H9 (cell line): ENCODE results near the gene PHF21A. TPM values are rescaled to one million over a fixed set of nuclear protein-coding genes. Genes with fewer than 3 reads are reported as not detected.
A peak's percentile ranks its signal among the peaks of the same experiment; 100 is the strongest.
"Not testable (repeated sequence)": the region's sequence is repeated elsewhere in the genome, so short reads cannot be mapped to it uniquely, and the experiment has no call there.

ENCODE experiments used
- DNase-seq: peaks from one replicate; pipeline ENCODE4 v3.0.0-alpha.2; 2017
- H2AFZ ChIP-seq: one replicate; pipeline ENCODE4 v1.6.1; 2013; ENCODE audit warnings: mild to moderate bottlenecking, low read length, control low read depth, moderate library complexity
- H2AK5ac ChIP-seq: 2 replicates; pipeline ENCODE4 v1.6.1; 2013; ENCODE audit warnings: low read length, control low read depth, mixed read lengths; ENCODE audit not compliant: insufficient read length
- H2BK120ac ChIP-seq: one replicate; pipeline ENCODE4 v1.6.1; 2013; ENCODE audit warnings: low read depth, mild to moderate bottlenecking, low read length, control low read depth, inconsistent platforms; ENCODE audit not compliant: poor library complexity, severe bottlenecking
- H2BK12ac ChIP-seq: 2 replicates; pipeline ENCODE4 v1.6.1; 2013; ENCODE audit warnings: low read length, control low read depth, mixed read lengths, low read depth; ENCODE audit not compliant: insufficient read length
- H2BK15ac ChIP-seq: 2 replicates; pipeline ENCODE4 v1.6.1; 2013; ENCODE audit warnings: low read depth, low read length, control low read depth
- H2BK20ac ChIP-seq: one replicate; pipeline ENCODE4 v1.6.1; 2013; ENCODE audit warnings: low read depth, mild to moderate bottlenecking, low read length, control low read depth, inconsistent platforms; ENCODE audit not compliant: poor library complexity, severe bottlenecking
- H2BK5ac ChIP-seq: 2 replicates; pipeline ENCODE4 v1.6.1; 2013; ENCODE audit warnings: low read length, control low read depth, mixed read lengths; ENCODE audit not compliant: insufficient read length
- H3K14ac ChIP-seq: 2 replicates; pipeline ENCODE4 v1.6.1; 2013; ENCODE audit warnings: low read length, control low read depth; ENCODE audit not compliant: insufficient read depth
- H3K18ac ChIP-seq: 2 replicates; pipeline ENCODE4 v1.6.1; 2013; ENCODE audit warnings: low read depth, mild to moderate bottlenecking, mixed read lengths, low read length, control low read depth; ENCODE audit not compliant: insufficient read length
- H3K23ac ChIP-seq: 2 replicates; pipeline ENCODE4 v1.6.1; 2013; ENCODE audit warnings: low read length, control low read depth, mixed read lengths, low read depth; ENCODE audit not compliant: insufficient read length
- H3K23me2 ChIP-seq: 2 replicates; pipeline ENCODE4 v1.6.1; 2013; ENCODE audit warnings: low read depth, mild to moderate bottlenecking, mixed read lengths, low read length, control low read depth; ENCODE audit not compliant: insufficient read length, poor library complexity, severe bottlenecking
- H3K27ac ChIP-seq: 2 replicates; pipeline ENCODE4 v1.5.1; 2013; ENCODE audit warnings: low read length, control low read depth, mixed read lengths, low read depth; ENCODE audit not compliant: insufficient read length
- H3K27me3 ChIP-seq: 2 replicates; pipeline ENCODE4 v1.6.1; 2013; ENCODE audit warnings: low read length, control low read depth, inconsistent platforms; ENCODE audit not compliant: insufficient read depth
- H3K4ac ChIP-seq: 2 replicates; pipeline ENCODE4 v1.6.1; 2013; ENCODE audit warnings: low read depth, mild to moderate bottlenecking, control low read depth, inconsistent platforms, low read length, moderate library complexity
- H3K4me1 ChIP-seq: 2 replicates; pipeline ENCODE4 v1.6.1; 2013; ENCODE audit warnings: low read length, control low read depth, inconsistent platforms; ENCODE audit not compliant: insufficient read depth
- H3K4me2 ChIP-seq: 2 replicates; pipeline ENCODE4 v1.6.1; 2013; ENCODE audit warnings: low read length, control low read depth, mixed read lengths; ENCODE audit not compliant: insufficient read length, insufficient read depth
- H3K56ac ChIP-seq: 2 replicates; pipeline ENCODE4 v1.6.1; 2013; ENCODE audit warnings: low read depth, mild to moderate bottlenecking, mixed read lengths, low read length, control low read depth; ENCODE audit not compliant: insufficient read length
- H3K79me1 ChIP-seq: 2 replicates; pipeline ENCODE4 v1.6.1; 2013; ENCODE audit warnings: low read depth, mild to moderate bottlenecking, moderate library complexity, low read length, control low read depth, inconsistent platforms; ENCODE audit not compliant: insufficient read depth, poor library complexity, severe bottlenecking
- H3K79me2 ChIP-seq: 2 replicates; pipeline ENCODE4 v1.6.1; 2013; ENCODE audit warnings: low read length, control low read depth, inconsistent platforms; ENCODE audit not compliant: insufficient read depth
- H3K9ac ChIP-seq: 2 replicates; pipeline ENCODE4 v1.6.1; 2013; ENCODE audit warnings: low read length, control low read depth, mixed read lengths; ENCODE audit not compliant: insufficient read length; ENCODE audit errors: extremely low read depth
- H3K9me3 ChIP-seq: one replicate; pipeline ENCODE4 v1.6.1; 2013; ENCODE audit warnings: low read depth, low read length, inconsistent platforms; ENCODE audit not compliant: control insufficient read depth
- H3T11ph ChIP-seq: one replicate; pipeline ENCODE4 v1.6.1; 2013; ENCODE audit warnings: mild to moderate bottlenecking, low read length, control low read depth, inconsistent platforms
- H4K20me1 ChIP-seq: one replicate; pipeline ENCODE4 v1.6.1; 2013; ENCODE audit not compliant: control insufficient read depth, insufficient read length, insufficient read depth
- H4K5ac ChIP-seq: 2 replicates; pipeline ENCODE4 v1.6.1; 2013; ENCODE audit warnings: low read depth, mild to moderate bottlenecking, mixed read lengths, low read length, control low read depth; ENCODE audit not compliant: insufficient read length
- H4K8ac ChIP-seq: replicated peaks from 2 replicates; pipeline ENCODE4 v1.6.1; 2013; ENCODE audit warnings: low read length, control low read depth, mixed read lengths, low read depth; ENCODE audit not compliant: insufficient read length
- H4K91ac ChIP-seq: 2 replicates; pipeline ENCODE4 v1.6.1; 2013; ENCODE audit warnings: low read depth, mild to moderate bottlenecking, moderate library complexity, mixed read lengths, low read length, control low read depth; ENCODE audit not compliant: insufficient read length
- H3K27ac Mint-ChIP-seq, 3 experiments: 2 replicates in 2 of 3; 3 replicates in 1 of 3; pipeline ENCODE4 v1.8.0; 2020 to 2021; ENCODE audit warnings: mixed read lengths in 3 of 3, mild to moderate bottlenecking in 1 of 3, moderate library complexity in 1 of 3
- H3K27me3 Mint-ChIP-seq: 2 replicates; pipeline ENCODE4 v1.8.0; 2021; ENCODE audit warnings: low read depth, mild to moderate bottlenecking, moderate library complexity, mixed read lengths
- H3K36me3 Mint-ChIP-seq, 3 experiments: 2 replicates in 2 of 3; 3 replicates in 1 of 3; pipeline ENCODE4 v1.8.0; 2020 to 2021; ENCODE audit warnings: low read depth in 3 of 3, mixed read lengths in 3 of 3; ENCODE audit not compliant: insufficient read depth in 1 of 3
- H3K4me1 Mint-ChIP-seq, 2 experiments: 2 replicates each; pipeline ENCODE4 v1.8.0; 2020; ENCODE audit warnings: mixed read lengths in 2 of 2
- H3K4me3 Mint-ChIP-seq, 2 experiments: 2 replicates in 1 of 2; 3 replicates in 1 of 2; pipeline ENCODE4 v1.8.0; 2020 to 2021; ENCODE audit warnings: mild to moderate bottlenecking in 2 of 2, mixed read lengths in 2 of 2, moderate library complexity in 1 of 2
- H3K9me3 Mint-ChIP-seq, 2 experiments: 2 replicates in 1 of 2; 3 replicates in 1 of 2; pipeline ENCODE4 v1.8.0; 2020; ENCODE audit warnings: mild to moderate bottlenecking in 2 of 2, mixed read lengths in 2 of 2, moderate library complexity in 1 of 2
- WGBS: extraction: QIAGEN DNeasy Blood & Tissue Kit; methylation state at CpG from one replicate; pipeline ENCODE4 v1.1.7; 2013; ENCODE audit warnings: missing lambda C conversion rate, low lambda C conversion rate, mixed read lengths; ENCODE audit not compliant: insufficient read length; ENCODE audit errors: extremely low coverage; 5-methylcytosine and 5-hydroxymethylcytosine counted together
- total RNA-seq: library from RNA; stranded (reverse); gene quantifications from 2 replicates; pipeline ENCODE4 v1.2.1, GENCODE V29; 2021
- TF ChIP-seq, protein P1 (sequence below): fragments of 200-600 bp; sonication (generic); conservative IDR thresholded peaks from 3 replicates; pipeline ENCODE4 v1.8.0; 2021; ENCODE audit warnings: antibody characterized with exemption, mild to moderate bottlenecking

Gene PHF21A
- total RNA-seq, 1 experiment from 2014 or later, result 33.8 TPM

DNA sequence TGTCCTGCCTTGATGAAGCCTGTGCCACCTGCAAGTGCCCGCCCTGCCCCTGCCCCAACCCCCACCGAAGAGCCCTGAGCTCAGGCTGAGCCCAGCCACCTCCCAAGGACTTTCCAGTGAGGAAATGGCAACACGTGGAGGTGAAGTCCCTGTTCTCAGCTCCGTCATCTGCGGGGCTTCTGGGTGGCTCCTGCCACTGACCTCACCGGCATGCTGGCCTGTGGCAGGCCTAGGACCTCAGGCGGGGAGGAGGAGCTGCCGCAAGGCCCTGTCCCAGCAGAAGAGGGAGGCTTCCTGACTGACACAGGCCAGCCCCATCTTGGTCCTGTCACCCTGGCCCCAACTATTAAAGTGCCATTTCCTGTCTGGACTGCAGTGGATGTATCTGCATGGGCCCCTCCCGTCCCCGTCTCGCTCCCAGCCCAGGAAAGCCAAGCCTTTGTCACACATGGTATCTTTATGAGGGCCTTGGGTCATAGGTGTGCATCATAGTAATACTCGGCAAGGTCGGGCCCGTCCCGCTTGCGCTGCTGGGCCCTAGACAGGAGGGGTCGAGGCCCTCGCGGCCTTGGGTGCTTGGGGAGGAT lies 215.1 kb downstream of the PHF21A start:
- Mint-ChIP-seq H3K36me3 (peaks cover 10 to 40% (median 24%) of the 10 kb centered on the region in 3 experiments), H3K27me3 (no peaks in the 10 kb centered on the region; the same call in 1 of the 2 replicates), H3K4me3 (no peak overlapping the region), H3K4me1 (peaks cover 2 to 4% of the 10 kb centered on the region in 2 experiments; a peak in 2 of 4 replicates), H3K9me3 (no peaks in the 10 kb centered on the region), H3K27ac (peak overlapping the region in 2 of 3 experiments; percentile 60 to 86; a peak in 3 of 7 replicates)
- Histone ChIP-seq H4K8ac (no peak overlapping the region), H3K27me3 (no peaks in the 10 kb centered on the region), H3K4me2 (no peak overlapping the region), H2BK15ac (no peak overlapping the region), H3K4ac (no peak overlapping the region), H3K23me2 (no peaks in the 10 kb centered on the region), H2AK5ac (no peak overlapping the region), H3K56ac (no peak overlapping the region), H2AFZ (no peak overlapping the region), H3K27ac (no peak overlapping the region), H3K9ac (no peak overlapping the region), H2BK20ac (no peak overlapping the region), H3K9me3 (no peaks in the 10 kb centered on the region), H3K79me1 (no peaks in the 10 kb centered on the region), H3K14ac (no peak overlapping the region; the same call in 1 of the 2 replicates), H4K91ac (no peak overlapping the region), H2BK120ac (no peak overlapping the region), H3T11ph (no peak overlapping the region), H2BK5ac (no peak overlapping the region), H3K18ac (no peak overlapping the region), H3K23ac (no peak overlapping the region), H4K5ac (no peak overlapping the region), H3K79me2 (no peaks in the 10 kb centered on the region), H3K4me1 (no peaks in the 10 kb centered on the region), H4K20me1 (no peaks in the 10 kb centered on the region), H2BK12ac (no peak overlapping the region)
- DNase-seq, result peak; percentile 43
- TF ChIP-seq, protein P1, sequence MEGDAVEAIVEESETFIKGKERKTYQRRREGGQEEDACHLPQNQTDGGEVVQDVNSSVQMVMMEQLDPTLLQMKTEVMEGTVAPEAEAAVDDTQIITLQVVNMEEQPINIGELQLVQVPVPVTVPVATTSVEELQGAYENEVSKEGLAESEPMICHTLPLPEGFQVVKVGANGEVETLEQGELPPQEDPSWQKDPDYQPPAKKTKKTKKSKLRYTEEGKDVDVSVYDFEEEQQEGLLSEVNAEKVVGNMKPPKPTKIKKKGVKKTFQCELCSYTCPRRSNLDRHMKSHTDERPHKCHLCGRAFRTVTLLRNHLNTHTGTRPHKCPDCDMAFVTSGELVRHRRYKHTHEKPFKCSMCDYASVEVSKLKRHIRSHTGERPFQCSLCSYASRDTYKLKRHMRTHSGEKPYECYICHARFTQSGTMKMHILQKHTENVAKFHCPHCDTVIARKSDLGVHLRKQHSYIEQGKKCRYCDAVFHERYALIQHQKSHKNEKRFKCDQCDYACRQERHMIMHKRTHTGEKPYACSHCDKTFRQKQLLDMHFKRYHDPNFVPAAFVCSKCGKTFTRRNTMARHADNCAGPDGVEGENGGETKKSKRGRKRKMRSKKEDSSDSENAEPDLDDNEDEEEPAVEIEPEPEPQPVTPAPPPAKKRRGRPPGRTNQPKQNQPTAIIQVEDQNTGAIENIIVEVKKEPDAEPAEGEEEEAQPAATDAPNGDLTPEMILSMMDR, result no peak
- no CpG with 5 or more reads among the region's 19 CpGs for WGBS

DNA sequence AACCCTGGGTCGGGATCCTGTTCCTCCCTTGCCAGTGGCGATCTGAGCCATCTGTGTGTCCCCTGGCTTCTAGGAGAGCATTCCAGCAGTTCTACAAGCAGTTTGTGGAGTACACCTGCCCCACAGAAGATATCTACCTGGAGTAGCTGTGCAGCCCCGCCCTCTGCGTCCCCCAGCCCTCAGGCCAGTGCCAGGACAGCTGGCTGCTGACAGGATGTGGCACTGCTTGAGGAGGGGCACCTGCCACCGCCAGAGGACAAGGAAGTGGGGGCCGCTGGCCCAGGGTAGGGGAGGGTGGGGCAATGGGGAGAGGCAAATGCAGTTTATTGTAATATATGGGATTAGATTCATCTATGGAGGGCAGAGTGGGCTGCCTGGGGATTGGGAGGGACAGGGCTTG lies 215.7 kb downstream of the PHF21A start:
- not testable (repeated sequence) for H3K4me2 ChIP-seq, H3K4me1 Mint-ChIP-seq, H3K79me1 ChIP-seq, H3K4ac ChIP-seq, H3K27ac Mint-ChIP-seq, H3K27ac ChIP-seq, H3K79me2 ChIP-seq, H2BK120ac ChIP-seq, H2AK5ac ChIP-seq, H2BK20ac ChIP-seq, H3K4me1 ChIP-seq, H3K27me3 Mint-ChIP-seq, H3K4me3 Mint-ChIP-seq, H3K18ac ChIP-seq, H2AFZ ChIP-seq, H3T11ph ChIP-seq, H2BK5ac ChIP-seq, H3K9me3 Mint-ChIP-seq, H4K91ac ChIP-seq, H3K14ac ChIP-seq, H4K8ac ChIP-seq, H2BK12ac ChIP-seq, H3K27me3 ChIP-seq, H3K23me2 ChIP-seq, H3K23ac ChIP-seq, H4K5ac ChIP-seq, H2BK15ac ChIP-seq, H3K56ac ChIP-seq, H4K20me1 ChIP-seq, H3K9ac ChIP-seq, H3K9me3 ChIP-seq, DNase-seq
- no CpG with 5 or more reads among the region's 6 CpGs for WGBS
- H3K36me3 Mint-ChIP-seq, result peaks cover 10 to 34% (median 21%) of the 10 kb centered on the region in 3 experiments
